Right cardiac atrium (tissue), 5 donors: ENCODE data around the gene FBXL19. TPM values are rescaled to one million over a fixed set of nuclear protein-coding genes. Genes with fewer than 3 reads are reported as not detected.

Experiments used
- ATAC-seq, 2 donors: fragments of 200-7000 bp; cut with Tn5 transposase; one replicate each; pipeline versions ENCODE4 v1.8.0 to v1.9.1; 2020; ENCODE audit warnings: moderate library complexity in 2 of 2, mild to moderate bottlenecking in 1 of 2
- DNase-seq, 3 donors: peaks; one replicate each; pipeline ENCODE4 v3.0.0-alpha.2; 2020
- H3K27ac ChIP-seq: one replicate; pipeline ENCODE4 v1.5.1; 2013; ENCODE audit warnings: mild to moderate bottlenecking, low read length, control low read depth, moderate library complexity
- H3K27me3 ChIP-seq: one replicate; pipeline ENCODE4 v1.6.1; 2013; ENCODE audit not compliant: control insufficient read depth, insufficient read depth
- H3K4me1 ChIP-seq: one replicate; pipeline ENCODE4 v1.6.1; 2013; ENCODE audit warnings: low read length; ENCODE audit not compliant: control insufficient read depth, insufficient read depth
- H3K4me3 ChIP-seq: one replicate; pipeline ENCODE4 v1.5.1; 2013; ENCODE audit warnings: low read length, control low read depth
- H3K9me3 ChIP-seq: one replicate; pipeline ENCODE4 v1.6.1; 2013; ENCODE audit warnings: low read length; ENCODE audit not compliant: control insufficient read depth
- WGBS: extraction: QIAGEN DNeasy Blood & Tissue Kit; methylation state at CpG from one replicate; pipeline ENCODE4 v1.1.7; 2013; 5-methylcytosine and 5-hydroxymethylcytosine counted together
- intact Hi-C, 4 donors: fragments of 100-400 bp; cut with DNase I; formaldehyde crosslinking; loops; one replicate each; pipeline versions ENCODE4 v1.11.0 to v1.14.0; 2022 to 2023
- polyA plus RNA-seq: library from polyadenylated mRNA; stranded (reverse); fragments of 200-250 nt; gene quantifications from one replicate; pipeline ENCODE4 v1.2.3, GENCODE V29; 2013
- total RNA-seq, 4 donors: library from RNA; stranded (reverse); fragmentation: NEBNext Ultra II Directional; extraction: Animal tissue kit (Norgen Biotek cat#: 25700); gene quantifications; one replicate each; pipeline ENCODE4 v1.2.1, GENCODE V29; 2021
- donor health status: healthy with polysubstance abuse.
- donor health status: DM: no; HTN: yes; CAD: no.
- donor health status: DM: no; HTN: no; CAD: no.
- donor health status: DM: no; HTN: yes; CAD: no; lungs with severe emphysema.
- donor health status: DM: yes; HTN: yes; CAD: no.

FBXL19 gene
- total and polyA plus RNA-seq, 5 donors = 5.1 to 8.4 (median 6.9) TPM

DNA sequence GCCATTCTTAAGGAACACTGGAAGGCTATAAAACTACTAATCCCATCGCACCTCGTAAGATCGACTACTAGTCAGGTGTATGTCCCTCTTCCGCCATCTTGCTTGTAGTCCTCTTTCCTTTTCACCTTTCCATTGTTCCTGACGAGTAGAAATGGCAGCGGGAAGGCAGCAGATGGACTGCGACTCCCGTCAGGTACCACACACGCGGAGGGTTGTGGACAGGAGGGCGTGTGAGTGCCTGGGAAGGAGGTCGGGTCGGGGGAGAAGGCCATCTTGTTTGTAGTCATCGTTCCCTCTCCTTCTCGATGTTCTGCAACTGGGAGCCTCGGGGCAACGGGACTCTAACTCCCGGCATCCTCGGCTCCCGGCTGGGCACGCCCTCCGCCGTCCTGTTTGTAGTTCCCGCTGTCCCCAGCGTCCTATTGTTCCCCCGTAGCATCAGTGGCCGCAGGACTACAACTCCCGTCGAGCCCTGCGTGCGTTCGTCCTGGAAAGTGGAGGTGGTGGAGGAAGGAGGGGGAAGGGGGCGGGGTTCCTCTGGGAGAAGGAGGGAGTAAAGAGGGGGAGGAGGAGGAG is 324 bp upstream of the FBXL19 start:
- under 1% methylated on average over 32 of the region's 33 CpGs for WGBS
- DNase-seq (peak; percentile 100), ATAC-seq (peak; percentile 88 to 89)
- Histone ChIP-seq H3K27ac (peak overlapping the region; percentile 94), H3K9me3 (no peaks in the 10 kb centered on the region), H3K4me1 (no peaks in the 10 kb centered on the region), H3K4me3 (peak overlapping the region; percentile 95), H3K27me3 (no peaks in the 10 kb centered on the region)
- intact Hi-C loops = loop anchor here in 2 of 4 donors (5.0 to 10.0 kb wide), 2 partner anchors 78 to 81 kb away; no protein-coding TSS in a partner anchor

DNA sequence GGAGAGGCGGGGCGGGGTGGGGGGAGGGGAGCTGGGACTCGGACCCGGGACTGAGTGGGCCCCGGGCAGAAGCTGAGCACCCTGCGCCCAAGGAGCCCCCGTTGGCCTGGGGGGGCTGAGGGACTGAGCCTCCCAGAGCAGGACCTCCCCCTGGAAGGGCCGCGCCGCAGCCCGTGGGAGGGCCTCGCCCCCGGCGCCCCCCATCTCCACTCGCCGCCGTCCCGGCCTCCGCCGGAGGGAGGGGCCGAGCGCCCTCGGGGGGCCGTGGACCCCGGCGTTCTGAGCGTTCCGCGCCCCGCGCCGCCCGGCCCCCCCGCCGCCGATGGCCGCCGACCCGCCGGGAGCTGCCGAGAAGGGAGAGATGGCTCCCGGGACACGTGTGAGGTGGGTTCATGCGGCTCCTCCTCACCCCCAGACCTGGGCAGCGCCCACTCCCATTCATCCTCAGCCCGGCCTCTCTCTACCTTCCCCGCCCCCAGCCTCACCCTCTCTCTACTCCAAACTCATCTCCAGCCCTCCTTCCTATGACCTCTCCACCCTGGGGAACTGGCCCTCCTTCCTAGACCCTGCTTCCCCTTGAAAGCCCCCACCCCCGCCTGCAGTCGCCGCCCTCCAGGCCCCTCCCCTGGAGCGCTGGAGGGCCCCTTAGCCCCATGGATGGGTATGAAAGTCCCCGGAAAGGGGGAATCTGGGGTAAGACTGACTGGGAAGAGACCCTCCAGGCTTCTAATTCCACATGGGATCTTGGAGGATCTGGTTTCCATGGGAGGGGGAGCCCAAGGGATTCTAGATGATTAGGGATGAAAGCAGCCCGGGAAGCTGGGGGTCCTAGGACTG is 922 bp downstream of the FBXL19 start:
- H3K27me3 ChIP-seq = no peaks in the 10 kb centered on the region
- no peaks in the 10 kb centered on the region for H3K4me1 ChIP-seq
- peak overlapping the region; percentile 95 for H3K4me3 ChIP-seq
- DNase-seq = peak in 2 of 3 donors; percentile 75 to 84
- intact Hi-C loops = loop anchor here in 2 of 4 donors (5.0 to 10.0 kb wide), 2 partner anchors 79 to 82 kb away; no protein-coding TSS in a partner anchor
- H3K9me3 ChIP-seq = no peaks in the 10 kb centered on the region
- H3K27ac ChIP-seq = peak overlapping the region; percentile 16
- ATAC-seq = no peak
- 3% methylated on average over 50 of the region's 53 CpGs for WGBS

DNA sequence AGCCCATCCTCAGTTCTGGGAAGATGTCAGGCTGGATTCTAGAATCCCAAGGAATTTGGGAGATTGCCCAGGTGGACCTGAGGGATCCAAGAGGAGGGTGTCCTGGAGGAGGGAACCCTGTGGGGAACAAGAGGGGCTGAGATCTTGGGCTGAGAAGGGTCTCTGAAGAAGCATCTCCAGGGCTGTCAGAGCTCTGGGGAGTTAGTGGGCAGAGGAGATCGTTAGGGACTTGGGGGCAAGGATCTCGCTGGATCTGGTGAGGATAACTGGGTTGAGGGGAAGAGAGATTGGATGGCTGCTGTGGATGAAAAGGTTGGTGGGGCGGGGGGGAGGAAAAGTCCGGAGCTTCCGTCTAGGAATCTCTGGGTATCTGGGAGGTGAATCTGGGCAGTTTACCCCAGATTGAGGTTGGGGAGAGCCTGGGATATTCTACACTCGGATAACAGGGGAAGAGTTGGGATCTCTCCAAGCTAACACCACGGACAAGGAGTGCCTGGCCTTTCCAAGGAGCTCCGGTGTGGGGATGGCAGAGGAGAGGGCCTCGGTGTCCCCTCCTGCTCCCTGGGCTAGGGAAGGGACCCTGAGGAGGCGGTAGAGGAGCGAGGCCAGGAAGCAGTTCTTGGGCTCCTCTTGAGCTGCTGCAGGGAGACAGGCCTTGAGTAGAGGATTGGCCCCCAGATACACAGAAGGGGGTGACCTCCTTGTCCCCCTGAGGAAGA is 1.7 kb downstream of the FBXL19 start:
- intact Hi-C loops = loop anchor here in 2 of 4 donors (5.0 to 10.0 kb wide), 2 partner anchors 80 to 83 kb away; no protein-coding TSS in a partner anchor
- ATAC-seq (no peak), DNase-seq (peak in 1 of 3 donors; percentile 46)
- whole genome bisulfite sequencing = 62% methylated on average over 11 of the region's 11 CpGs
- Histone ChIP-seq H3K4me1 (no peaks in the 10 kb centered on the region), H3K9me3 (no peaks in the 10 kb centered on the region), H3K27me3 (no peaks in the 10 kb centered on the region), H3K27ac (no peak overlapping the region), H3K4me3 (no peak overlapping the region)

DNA sequence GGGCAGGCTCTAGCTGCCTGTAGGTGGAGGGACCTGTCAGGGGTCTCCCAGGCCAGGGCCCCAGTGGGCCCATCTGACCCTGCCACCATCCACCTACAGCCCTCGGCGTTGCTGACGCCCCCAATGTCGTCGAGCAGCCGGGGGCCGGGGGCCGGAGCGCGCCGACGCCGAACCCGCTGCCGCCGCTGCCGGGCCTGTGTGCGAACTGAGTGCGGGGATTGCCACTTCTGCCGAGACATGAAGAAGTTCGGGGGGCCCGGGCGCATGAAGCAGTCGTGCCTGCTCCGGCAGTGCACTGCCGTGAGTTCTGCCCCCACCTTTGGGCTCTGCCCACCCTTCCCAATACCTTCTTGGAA is 2.2 kb downstream of the FBXL19 start:
- WGBS = 90% methylated on average over 26 of the region's 26 CpGs
- peak in 2 of 3 donors; percentile 52 to 68 for DNase-seq
- Histone ChIP-seq H3K27me3 (no peaks in the 10 kb centered on the region), H3K4me1 (no peaks in the 10 kb centered on the region), H3K27ac (no peak overlapping the region), H3K9me3 (no peaks in the 10 kb centered on the region), H3K4me3 (no peak overlapping the region)
- intact Hi-C loops = loop anchor here in 1 of 4 donors (10.0 kb wide), 1 partner anchor 81 kb away; no protein-coding TSS in a partner anchor
- ATAC-seq = no peak

DNA sequence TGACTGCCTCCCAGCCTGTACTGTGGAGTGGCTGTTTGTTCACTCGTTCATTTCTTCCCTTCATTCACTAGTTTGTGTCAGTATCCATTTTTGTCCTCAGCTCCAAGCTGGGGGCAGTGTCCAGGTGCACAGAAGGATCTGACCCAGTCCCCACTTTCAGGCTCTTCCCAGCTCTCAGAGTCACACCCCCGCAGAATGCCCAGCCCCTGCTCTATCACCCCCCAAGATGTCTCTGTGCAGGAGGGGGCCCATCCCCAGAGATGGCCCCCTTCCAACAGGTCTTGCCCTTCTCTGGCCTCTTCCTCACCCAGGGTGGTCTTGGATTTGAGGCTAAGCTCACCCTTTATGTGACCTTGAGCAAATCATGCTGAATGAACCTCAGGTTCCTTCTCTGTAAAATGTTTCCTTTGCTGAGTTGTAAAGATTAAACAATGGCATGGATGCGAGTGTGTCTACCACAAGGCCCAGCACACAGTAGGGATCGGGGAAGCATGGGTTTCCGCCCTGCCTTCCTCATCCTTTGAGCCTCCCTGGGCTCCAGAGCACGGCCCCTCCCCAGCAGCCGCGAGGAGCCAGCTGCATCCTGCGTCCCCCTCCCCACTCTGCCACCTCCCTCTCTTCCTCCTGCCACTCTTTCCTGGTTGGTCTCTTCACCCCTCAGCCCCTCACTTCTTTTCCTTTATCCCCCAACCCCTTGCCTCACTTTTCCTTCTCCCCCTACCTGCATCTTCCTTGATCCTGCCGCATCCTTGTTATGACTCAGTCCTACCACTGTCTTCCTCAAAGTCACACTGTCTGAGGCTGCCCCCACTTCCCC is 2.8 kb downstream of the FBXL19 start:
- DNase-seq = peak in 2 of 3 donors; percentile 45 to 54
- Histone ChIP-seq H3K27ac (no peak overlapping the region), H3K4me3 (no peak overlapping the region), H3K27me3 (no peaks in the 10 kb centered on the region), H3K4me1 (no peaks in the 10 kb centered on the region), H3K9me3 (no peaks in the 10 kb centered on the region)
- ATAC-seq = no peak
- WGBS = 63% methylated on average over 10 of the region's 10 CpGs
- intact Hi-C loops = loop anchor here in 1 of 4 donors (10.0 kb wide), 1 partner anchor 81 kb away; no protein-coding TSS in a partner anchor

DNA sequence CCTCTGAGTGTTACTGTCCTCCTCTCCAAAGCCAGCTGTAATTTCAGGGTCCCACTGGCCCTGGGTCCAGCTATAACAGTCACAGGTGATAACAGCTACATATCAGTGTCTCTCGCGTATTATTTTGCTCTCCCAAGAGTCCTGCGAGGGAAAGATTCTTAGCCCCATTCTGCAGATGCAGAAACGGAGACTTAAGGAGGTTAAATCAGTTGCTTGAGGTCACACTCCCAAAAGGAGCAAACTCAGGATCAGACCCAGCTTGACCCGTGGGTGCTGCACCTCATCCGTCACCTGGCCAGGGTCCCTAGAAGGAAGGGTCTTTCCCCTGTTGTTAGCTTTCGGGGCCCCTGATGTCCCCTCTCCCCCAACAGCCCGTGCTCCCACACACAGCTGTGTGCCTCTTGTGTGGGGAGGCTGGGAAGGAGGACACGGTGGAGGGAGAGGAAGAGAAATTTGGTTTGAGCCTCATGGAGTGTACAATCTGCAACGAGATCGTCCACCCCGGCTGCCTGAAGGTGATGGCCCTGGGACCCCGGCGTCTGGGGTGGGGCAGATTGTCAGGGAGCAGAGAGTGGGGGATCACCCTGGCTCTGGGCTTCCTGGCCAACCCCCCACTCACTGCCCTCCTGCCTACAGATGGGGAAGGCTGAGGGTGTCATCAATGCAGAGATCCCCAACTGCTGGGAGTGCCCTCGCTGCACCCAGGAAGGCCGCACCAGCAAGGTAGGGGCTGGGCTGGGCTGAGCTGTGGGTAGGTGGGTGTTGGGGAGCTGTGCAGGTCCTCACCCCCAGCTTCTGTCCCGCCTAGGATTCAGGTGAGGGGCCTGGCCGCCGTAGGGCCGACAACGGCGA is 3.8 kb downstream of the FBXL19 start:
- DNase-seq (peak in 2 of 3 donors; percentile 44 to 71), ATAC-seq (no peak)
- Histone ChIP-seq H3K9me3 (no peaks in the 10 kb centered on the region), H3K27me3 (no peaks in the 10 kb centered on the region), H3K4me1 (no peaks in the 10 kb centered on the region), H3K4me3 (no peak overlapping the region), H3K27ac (no peak overlapping the region)
- intact Hi-C loops = loop anchor here in 1 of 4 donors (10.0 kb wide), 1 partner anchor 82 kb away; no protein-coding TSS in a partner anchor
- WGBS = 85% methylated on average over 22 of the region's 22 CpGs

DNA sequence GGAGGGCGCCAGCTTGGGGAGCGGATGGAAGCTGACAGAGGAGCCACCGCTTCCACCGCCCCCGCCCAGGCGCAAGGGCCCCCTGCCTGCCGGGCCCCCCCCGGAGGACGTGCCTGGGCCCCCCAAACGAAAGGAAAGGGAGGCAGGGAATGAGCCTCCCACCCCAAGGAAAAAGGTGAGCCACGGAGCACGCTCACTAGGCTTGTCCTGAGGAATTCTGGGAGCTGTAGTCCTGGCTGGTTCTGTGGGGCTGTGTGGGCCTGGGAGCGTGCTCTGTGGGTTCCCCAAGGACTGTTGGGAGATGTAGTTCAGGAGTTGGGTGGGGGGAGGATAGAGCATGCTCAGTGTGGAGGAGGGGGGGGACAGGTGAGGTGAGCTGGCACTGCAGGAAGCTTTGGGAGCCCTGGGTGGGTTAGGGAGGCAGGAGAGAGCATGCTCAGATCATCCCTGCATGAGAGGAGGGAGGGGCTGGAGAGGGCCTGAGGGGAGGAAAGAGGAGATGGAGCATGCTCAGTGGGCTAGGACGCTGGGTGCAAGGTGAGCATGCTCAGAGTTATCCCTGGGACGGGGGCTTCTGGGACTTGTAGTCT is 4.5 kb downstream of the FBXL19 start:
- Histone ChIP-seq H3K4me3 (no peak overlapping the region), H3K27ac (no peak overlapping the region), H3K4me1 (no peaks in the 10 kb centered on the region), H3K9me3 (no peaks in the 10 kb centered on the region), H3K27me3 (no peaks in the 10 kb centered on the region)
- peak; percentile 5 to 23 for ATAC-seq
- intact Hi-C loops = loop anchor here in 1 of 4 donors (10.0 kb wide), 1 partner anchor 83 kb away; no protein-coding TSS in a partner anchor
- DNase-seq = peak in 2 of 3 donors; percentile 70 to 75
- 58% methylated on average over 15 of the region's 15 CpGs for WGBS

DNA sequence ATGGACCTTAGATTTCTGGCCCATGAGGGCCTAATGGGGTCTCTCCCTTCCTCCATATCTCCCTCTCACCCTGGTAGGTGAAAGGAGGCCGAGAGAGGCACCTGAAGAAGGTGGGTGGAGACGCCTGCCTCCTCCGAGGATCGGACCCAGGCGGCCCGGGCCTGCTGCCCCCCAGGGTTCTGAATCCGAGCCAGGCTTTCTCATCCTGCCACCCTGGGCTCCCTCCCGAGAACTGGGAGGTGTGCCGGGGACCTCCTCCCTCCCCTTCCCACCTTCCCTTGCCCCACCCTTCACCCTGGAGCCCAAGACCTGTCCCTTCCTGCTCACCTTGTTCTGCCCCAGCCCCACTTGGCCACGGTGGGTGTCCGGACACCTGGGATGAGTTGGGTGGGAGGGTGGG is 5.0 kb downstream of the FBXL19 start:
- Histone ChIP-seq H3K9me3 (no peaks in the 10 kb centered on the region), H3K4me3 (no peak overlapping the region), H3K4me1 (no peaks in the 10 kb centered on the region), H3K27ac (no peak overlapping the region), H3K27me3 (no peaks in the 10 kb centered on the region)
- intact Hi-C loops = loop anchor here in 1 of 4 donors (10.0 kb wide), 1 partner anchor 84 kb away; no protein-coding TSS in a partner anchor
- WGBS = 91% methylated on average over 11 of the region's 11 CpGs
- ATAC-seq (no peak), DNase-seq (peak in 2 of 3 donors; percentile 54 to 65)

DNA sequence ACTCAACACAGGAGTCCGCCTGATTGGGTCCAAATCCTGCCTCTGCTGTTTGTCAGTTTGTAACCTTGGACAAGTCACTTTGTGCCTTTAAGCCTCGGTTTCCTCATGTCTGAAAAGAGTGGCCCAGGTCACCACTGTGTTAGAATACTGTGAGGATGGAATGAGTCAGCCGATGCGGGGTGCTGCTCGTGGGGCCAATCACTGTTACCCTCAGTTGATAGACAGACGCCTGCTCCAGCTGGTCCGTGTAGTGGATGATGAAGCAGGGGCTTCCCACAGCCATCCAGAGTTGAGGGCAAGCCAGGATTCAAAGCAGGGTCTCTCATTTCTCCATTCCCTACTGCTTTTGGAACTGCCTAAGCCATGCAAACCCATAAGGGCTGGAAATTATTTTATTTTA is 5.8 kb downstream of the FBXL19 start:
- no peak for ATAC-seq
- H3K4me3 ChIP-seq = no peak overlapping the region
- intact Hi-C loops = loop anchor here in 1 of 4 donors (10.0 kb wide), 1 partner anchor 84 kb away; no protein-coding TSS in a partner anchor
- H3K9me3 ChIP-seq = no peaks in the 10 kb centered on the region
- peak in 2 of 3 donors; percentile 22 to 24 for DNase-seq
- no peaks in the 10 kb centered on the region for H3K27me3 ChIP-seq
- no peaks in the 10 kb centered on the region for H3K4me1 ChIP-seq
- WGBS = 76% methylated on average over 7 of the region's 7 CpGs
- no peak overlapping the region for H3K27ac ChIP-seq
